ENCODE measurements around the gene BPIFA1.

DNA sequence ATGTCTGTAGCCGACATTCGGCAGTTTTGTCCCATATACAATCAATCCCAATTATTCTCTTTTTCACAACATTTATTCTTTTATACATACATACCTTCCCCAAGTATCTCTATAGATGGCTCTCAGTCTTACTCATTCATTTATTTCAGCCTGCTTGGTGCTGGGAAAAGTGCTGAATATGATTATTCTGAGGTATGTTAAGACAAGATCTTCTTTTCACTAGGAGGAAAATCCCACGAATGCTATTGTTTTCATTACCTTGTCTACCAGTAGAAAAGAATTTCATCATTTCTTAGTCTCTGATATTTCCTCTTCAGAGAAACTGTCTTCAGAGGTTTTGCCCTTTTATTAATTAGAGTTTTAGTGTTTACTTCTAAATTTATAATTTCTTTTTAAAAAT, 32.4 kb upstream of the BPIFA1 start:
- TF ChIP-seq, protein P1, sequence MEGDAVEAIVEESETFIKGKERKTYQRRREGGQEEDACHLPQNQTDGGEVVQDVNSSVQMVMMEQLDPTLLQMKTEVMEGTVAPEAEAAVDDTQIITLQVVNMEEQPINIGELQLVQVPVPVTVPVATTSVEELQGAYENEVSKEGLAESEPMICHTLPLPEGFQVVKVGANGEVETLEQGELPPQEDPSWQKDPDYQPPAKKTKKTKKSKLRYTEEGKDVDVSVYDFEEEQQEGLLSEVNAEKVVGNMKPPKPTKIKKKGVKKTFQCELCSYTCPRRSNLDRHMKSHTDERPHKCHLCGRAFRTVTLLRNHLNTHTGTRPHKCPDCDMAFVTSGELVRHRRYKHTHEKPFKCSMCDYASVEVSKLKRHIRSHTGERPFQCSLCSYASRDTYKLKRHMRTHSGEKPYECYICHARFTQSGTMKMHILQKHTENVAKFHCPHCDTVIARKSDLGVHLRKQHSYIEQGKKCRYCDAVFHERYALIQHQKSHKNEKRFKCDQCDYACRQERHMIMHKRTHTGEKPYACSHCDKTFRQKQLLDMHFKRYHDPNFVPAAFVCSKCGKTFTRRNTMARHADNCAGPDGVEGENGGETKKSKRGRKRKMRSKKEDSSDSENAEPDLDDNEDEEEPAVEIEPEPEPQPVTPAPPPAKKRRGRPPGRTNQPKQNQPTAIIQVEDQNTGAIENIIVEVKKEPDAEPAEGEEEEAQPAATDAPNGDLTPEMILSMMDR (IDR thresholded peaks at IDR 0.05; ENCODE audit: insufficient read depth, low read length, poor library complexity, severe bottlenecking), result no peak
- TF ChIP-seq EZH2phosphoT487 (conservative IDR thresholded peaks at IDR 0.05; ENCODE audit: low read length), result no peak

Data from SU-DHL-6 (cell line).